ENCODE data around the gene ANKRD29. TPM values are rescaled to one million over a fixed set of nuclear protein-coding genes. Genes with fewer than 3 reads are reported as not detected.

Gene ANKRD29
- total and polyA plus RNA-seq, 2 experiments from 2014 or later, result 6.6 to 36.6 TPM

- no peaks in the 10 kb centered on the region for H3K36me3 ChIP-seq (ENCODE audit: insufficient read depth)
- H3K4me1 Mint-ChIP-seq, result peaks cover 11% of the 10 kb centered on the region
- no peaks in the 10 kb centered on the region for H3K9me3 Mint-ChIP-seq
- H3F3A ChIP-seq (replicated peaks; ENCODE audit: low read depth), result no peaks in the 10 kb centered on the region
- H3K9me2 ChIP-seq (ENCODE audit: insufficient read depth), result no peaks in the 10 kb centered on the region
- TF ChIP-seq JUNB (IDR thresholded peaks at IDR 0.05; ENCODE audit: unreplicated experiment) (no peak), NANOG (IDR thresholded peaks at IDR 0.05; ENCODE audit: borderline replicate concordance) (no peak), ETS1 (IDR thresholded peaks at IDR 0.05) (no peak), ZNF462 (CRISPR knock-in tag; IDR thresholded peaks at IDR 0.05) (no peak), EZH2 (IDR thresholded peaks at IDR 0.05; ENCODE audit: low read depth, unreplicated experiment) (no peak), ZNF331 (CRISPR knock-in tag; IDR thresholded peaks at IDR 0.05; ENCODE audit: low read depth) (no peak), EZH2phosphoT487 (IDR thresholded peaks at IDR 0.05; ENCODE audit: unreplicated experiment) (no peak), STAT1 (IDR thresholded peaks at IDR 0.05; ENCODE audit: unreplicated experiment) (no peak), ZNF114 (CRISPR knock-in tag; IDR thresholded peaks at IDR 0.05) (no peak), REST (IDR thresholded peaks at IDR 0.05; ENCODE audit: unreplicated experiment) (no peak), CTCF (conservative IDR thresholded peaks at IDR 0.05; ENCODE audit: low read depth in 2 of 2) (no peak), POLR2AphosphoS5 (IDR thresholded peaks at IDR 0.05; ENCODE audit: low read depth) (no peak), CREB1 (CRISPR knock-in tag; IDR thresholded peaks at IDR 0.05; ENCODE audit: low read depth) (no peak)
- DNase-seq (ENCODE audit: low spot score), result no peak
- peaks cover 5% of the 10 kb centered on the region for H3K27me3 Mint-ChIP-seq (ENCODE audit: insufficient read depth, low read depth, poor library complexity)
- H3K4me2 ChIP-seq, result no peak overlapping the region
- H3K27ac ChIP-seq (ENCODE audit: low read depth), result no peak overlapping the region
- H3K4me3 ChIP-seq, result no peak overlapping the region
- H3K4me1 ChIP-seq (ENCODE audit: insufficient read depth), result no peaks in the 10 kb centered on the region
- H3K27ac Mint-ChIP-seq, result no peak overlapping the region
- H3K4me3 Mint-ChIP-seq, result no peak overlapping the region
- no peak for ATAC-seq
- H3K79me2 ChIP-seq (replicated peaks; ENCODE audit: insufficient read depth), result no peaks in the 10 kb centered on the region
- no peaks in the 10 kb centered on the region for H4K20me1 ChIP-seq (replicated peaks; ENCODE audit: insufficient read depth)
- no peaks in the 10 kb centered on the region for H3K27me3 ChIP-seq (ENCODE audit: insufficient read depth)
- H2AFZ ChIP-seq, result no peak overlapping the region
- H3K36me3 Mint-ChIP-seq (ENCODE audit: low read depth), result no peaks in the 10 kb centered on the region
Observed at GRCh38 chr18:23632615-23633014, 30.1 kb downstream of the ANKRD29 start.
